ENCODE measurements around the gene ACAT1.
"Not testable (repeated sequence)": the region's sequence is repeated elsewhere in the genome, so short reads cannot be mapped to it uniquely, and the experiment has no call there.

Gene ACAT1

DNA sequence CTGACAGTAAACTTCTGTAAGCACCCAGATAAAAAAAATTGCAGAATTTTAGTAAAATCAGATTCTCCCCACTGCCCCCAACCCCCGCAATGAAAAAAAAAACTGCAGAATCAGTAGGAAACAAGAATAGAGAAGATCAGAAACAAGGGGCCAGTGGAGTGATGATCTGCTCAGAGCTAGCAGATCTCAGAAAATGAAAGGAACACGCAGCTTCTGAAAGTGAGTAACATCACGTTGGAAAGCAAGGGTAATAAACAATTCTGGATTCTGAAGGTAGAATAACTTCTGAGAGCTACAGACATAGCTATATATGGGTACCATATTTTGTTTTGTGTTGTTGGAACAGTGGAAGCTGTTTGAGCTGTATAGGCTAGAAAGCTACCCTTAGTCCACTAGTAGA is 23.2 kb downstream of the ACAT1 start:
- DNase-seq (ENCODE audit: low read depth) = no peak

- DNase-seq (ENCODE audit: low read depth) = no peak
Observed at GRCh38 chr11:108147150-108147549, 25.8 kb downstream of the ACAT1 start.

DNA sequence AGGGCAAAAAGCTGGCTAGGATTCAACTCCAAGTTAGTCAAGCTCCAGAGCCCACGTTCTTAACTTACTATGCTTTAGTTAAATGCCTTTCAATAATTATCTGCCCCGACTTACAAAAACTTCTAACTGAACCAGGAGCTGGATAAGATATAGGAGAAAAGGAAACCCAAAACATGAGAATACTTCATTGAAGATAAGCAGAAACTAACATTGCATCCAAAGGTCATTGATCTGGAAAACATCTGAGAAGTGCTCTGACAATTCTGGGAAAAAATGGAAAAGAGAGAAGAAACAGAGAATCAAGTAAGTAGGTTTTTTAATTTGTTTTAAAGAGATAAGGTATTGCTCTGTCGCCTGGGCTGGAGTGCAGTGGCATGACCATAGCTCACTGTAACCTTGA is 27.2 kb downstream of the ACAT1 start:
- no peak for DNase-seq (ENCODE audit: low read depth)

DNA sequence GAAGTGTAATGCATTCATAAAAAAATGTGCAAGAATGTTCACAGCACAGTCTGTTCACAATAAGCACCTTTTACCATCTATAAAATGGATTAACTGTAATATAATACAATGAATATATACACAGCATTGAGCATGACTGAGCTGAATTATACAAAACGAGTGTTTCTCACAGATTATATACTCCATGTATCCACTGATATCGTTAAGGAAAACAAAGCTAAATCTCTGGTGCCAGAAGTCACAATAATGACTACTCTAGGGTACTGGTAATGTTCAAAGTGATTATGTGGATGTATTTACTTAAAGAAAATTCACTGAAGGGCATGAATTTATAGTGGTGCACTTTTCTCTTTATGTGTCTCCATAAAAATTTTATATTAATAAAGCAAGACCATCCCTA is 33.2 kb downstream of the ACAT1 start:
- DNase-seq (ENCODE audit: low read depth) = no peak

DNA sequence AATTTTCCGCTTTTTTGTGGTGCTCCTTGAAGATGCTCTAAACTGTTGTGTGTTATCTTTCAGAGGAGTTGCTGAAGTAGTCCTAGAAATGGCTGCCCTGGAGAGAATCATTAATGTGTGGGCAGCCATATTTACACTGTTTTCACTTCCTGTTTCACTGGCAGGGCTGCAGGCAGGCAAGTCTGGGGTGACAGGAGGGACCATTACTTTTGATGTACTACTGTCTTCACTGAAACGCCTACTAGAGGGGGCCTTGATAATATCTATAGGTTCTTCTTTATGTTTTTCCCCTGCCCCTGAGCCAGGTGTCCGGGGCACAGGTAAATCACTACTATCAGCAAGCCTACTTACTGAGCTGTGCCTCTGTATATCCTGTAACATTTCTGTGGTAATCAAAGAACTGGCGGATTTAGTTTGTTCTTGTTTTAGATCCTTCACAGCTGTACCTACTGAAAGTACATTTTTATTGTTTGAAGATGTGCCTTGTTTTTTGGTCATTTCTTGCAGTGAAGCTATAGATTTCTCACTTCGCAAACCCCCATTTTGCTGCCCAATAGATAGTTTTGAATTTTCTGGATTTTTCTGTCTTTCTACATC is 39.7 kb downstream of the ACAT1 start:
- DNase-seq (ENCODE audit: low read depth) = no peak

GRCh38 chr11:108162878-108163277 is 41.5 kb downstream of the ACAT1 start:
- not testable (repeated sequence) for DNase-seq (ENCODE audit: low read depth)

DNA sequence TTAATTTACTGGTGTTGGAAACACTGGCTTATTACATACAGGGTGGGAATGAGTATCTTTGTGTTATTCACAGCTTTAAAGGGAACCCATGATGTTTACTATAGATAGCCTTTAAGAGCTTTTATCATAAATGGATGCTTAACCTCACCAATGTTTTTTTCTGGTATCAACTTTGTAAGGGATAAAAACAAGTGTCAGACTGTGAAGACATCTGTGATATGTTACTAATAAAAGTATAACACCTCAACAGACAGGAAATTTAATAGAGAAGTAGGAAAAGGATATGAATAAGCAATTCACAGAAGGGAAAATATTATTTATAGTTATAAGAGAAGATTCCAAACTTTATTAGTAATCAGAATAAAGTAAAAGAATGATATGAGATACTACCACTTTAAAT is 46.3 kb downstream of the ACAT1 start:
- no peak for DNase-seq (ENCODE audit: low read depth)

GRCh38 chr11:108170184-108170583 is 48.8 kb downstream of the ACAT1 start:
- no peak for DNase-seq (ENCODE audit: low read depth)

GRCh38 chr11:108177570-108177969 is 56.2 kb downstream of the ACAT1 start:
- DNase-seq (ENCODE audit: low read depth) = no peak

DNA sequence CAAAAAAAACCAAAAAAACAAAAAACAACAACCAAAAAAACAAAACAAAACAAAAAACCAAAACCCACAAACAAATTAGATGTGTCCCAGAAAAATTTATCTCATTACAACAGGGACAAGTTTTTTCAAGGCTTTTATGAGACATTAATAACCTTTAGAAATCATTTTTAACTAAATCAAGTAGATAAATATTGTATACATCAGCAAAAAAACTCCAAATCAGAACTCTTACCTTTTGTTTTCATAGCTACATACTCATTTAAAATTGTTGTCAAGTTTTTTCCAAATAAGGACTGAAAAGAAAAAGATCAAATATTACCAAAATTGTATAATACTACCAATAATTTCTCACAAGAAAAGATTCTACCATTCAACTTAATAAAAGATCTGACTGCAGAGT is 72.4 kb downstream of the ACAT1 start:
- no peak for DNase-seq (ENCODE audit: low read depth)

GRCh38 chr11:108196901-108197300 is 75.5 kb downstream of the ACAT1 start:
- DNase-seq (ENCODE audit: low read depth) = no peak

Measured in ELR (cell line).